Omental fat pad (tissue), 4 donors: ENCODE results near the gene CTIF. TPM values are rescaled to one million over a fixed set of nuclear protein-coding genes. Genes with fewer than 3 reads are reported as not detected.
"Not testable (repeated sequence)": the region's sequence is repeated elsewhere in the genome, so short reads cannot be mapped to it uniquely, and the experiment has no call there.

Experiments used
- ATAC-seq: fragments of 150-250 bp; one replicate; pipeline ENCODE4 v1.9.1; 2016; ENCODE audit warnings: mild to moderate bottlenecking, moderate library complexity; ENCODE audit not compliant: low FRiP score
- DNase-seq: peaks from one replicate; pipeline ENCODE4 v3.0.0-alpha.2; 2019; ENCODE audit warnings: low spot score
- CTCF ChIP-seq, 3 donors: fragments of 450-650 bp; IDR thresholded peaks; one replicate each; pipeline ENCODE4 v1.5.1; 2016 to 2017; ENCODE audit warnings: antibody characterized with exemption in 3 of 3, mild to moderate bottlenecking in 3 of 3, moderate library complexity in 2 of 3
- total RNA-seq, 4 donors: library from RNA; depleted of rRNA; stranded (reverse); fragments of >200 nt; gene quantifications; one replicate each; pipeline ENCODE4 v1.1.0, GENCODE V29; 2016

Gene CTIF
- total RNA-seq, 4 donors from 2014 or later, result 57.5 to 94.0 (median 72.4) TPM

GRCh38 chr18:48711651-48712486, 173.0 kb downstream of the CTIF start:
- DNase-seq, result no peak
- no peak for TF ChIP-seq CTCF (IDR thresholded peaks at IDR 0.05)
- no peak for ATAC-seq

GRCh38 chr18:48713309-48713708, 174.5 kb downstream of the CTIF start:
- ATAC-seq (no peak), DNase-seq (no peak)
- no peak for TF ChIP-seq CTCF (IDR thresholded peaks at IDR 0.05)

GRCh38 chr18:48714873-48715272, 176.0 kb downstream of the CTIF start:
- DNase-seq (no peak), ATAC-seq (no peak)
- TF ChIP-seq CTCF (IDR thresholded peaks at IDR 0.05), result no peak

GRCh38 chr18:48715711-48716361, 177.0 kb downstream of the CTIF start:
- no peak for DNase-seq
- TF ChIP-seq CTCF (IDR thresholded peaks at IDR 0.05), result no peak
- ATAC-seq, result peak; percentile 45

GRCh38 chr18:48717227-48717626, 178.4 kb downstream of the CTIF start:
- DNase-seq, ATAC-seq: not testable (repeated sequence)

- no peak for TF ChIP-seq CTCF (IDR thresholded peaks at IDR 0.05)
- ATAC-seq, result no peak
- DNase-seq, result no peak
Measured at GRCh38 chr18:48718251-48718959, 179.6 kb downstream of the CTIF start.

GRCh38 chr18:48719388-48719787, 180.6 kb downstream of the CTIF start:
- no peak for DNase-seq
- TF ChIP-seq CTCF (IDR thresholded peaks at IDR 0.05), result no peak
- no peak for ATAC-seq
